Jurkat, Clone E6-1 (cell line): Measurements from ENCODE around the gene PAQR7. TPM values are rescaled to one million over a fixed set of nuclear protein-coding genes. Genes with fewer than 3 reads are reported as not detected.

Source experiments
- DNase-seq: peaks from one replicate; pipeline ENCODE4 v3.0.0-alpha.2; 2011; ENCODE audit warnings: low read depth, low spot score
- H3K4me3 ChIP-seq: 2 replicates; pipeline ENCODE4 v1.5.1; 2011; ENCODE audit warnings: mild to moderate bottlenecking, low read length, control low read depth, moderate library complexity
- polyA plus RNA-seq: library from polyadenylated mRNA; unstranded; fragments of >200 nt; gene quantifications from one replicate; pipeline ENCODE4 v1.2.1, GENCODE V29; 2012; ENCODE audit warnings: missing spikeins; ENCODE audit not compliant: insufficient read length, insufficient read depth

The PAQR7 gene, protein sequence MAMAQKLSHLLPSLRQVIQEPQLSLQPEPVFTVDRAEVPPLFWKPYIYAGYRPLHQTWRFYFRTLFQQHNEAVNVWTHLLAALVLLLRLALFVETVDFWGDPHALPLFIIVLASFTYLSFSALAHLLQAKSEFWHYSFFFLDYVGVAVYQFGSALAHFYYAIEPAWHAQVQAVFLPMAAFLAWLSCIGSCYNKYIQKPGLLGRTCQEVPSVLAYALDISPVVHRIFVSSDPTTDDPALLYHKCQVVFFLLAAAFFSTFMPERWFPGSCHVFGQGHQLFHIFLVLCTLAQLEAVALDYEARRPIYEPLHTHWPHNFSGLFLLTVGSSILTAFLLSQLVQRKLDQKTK
- polyA plus RNA-seq, result 3.7 TPM

DNA sequence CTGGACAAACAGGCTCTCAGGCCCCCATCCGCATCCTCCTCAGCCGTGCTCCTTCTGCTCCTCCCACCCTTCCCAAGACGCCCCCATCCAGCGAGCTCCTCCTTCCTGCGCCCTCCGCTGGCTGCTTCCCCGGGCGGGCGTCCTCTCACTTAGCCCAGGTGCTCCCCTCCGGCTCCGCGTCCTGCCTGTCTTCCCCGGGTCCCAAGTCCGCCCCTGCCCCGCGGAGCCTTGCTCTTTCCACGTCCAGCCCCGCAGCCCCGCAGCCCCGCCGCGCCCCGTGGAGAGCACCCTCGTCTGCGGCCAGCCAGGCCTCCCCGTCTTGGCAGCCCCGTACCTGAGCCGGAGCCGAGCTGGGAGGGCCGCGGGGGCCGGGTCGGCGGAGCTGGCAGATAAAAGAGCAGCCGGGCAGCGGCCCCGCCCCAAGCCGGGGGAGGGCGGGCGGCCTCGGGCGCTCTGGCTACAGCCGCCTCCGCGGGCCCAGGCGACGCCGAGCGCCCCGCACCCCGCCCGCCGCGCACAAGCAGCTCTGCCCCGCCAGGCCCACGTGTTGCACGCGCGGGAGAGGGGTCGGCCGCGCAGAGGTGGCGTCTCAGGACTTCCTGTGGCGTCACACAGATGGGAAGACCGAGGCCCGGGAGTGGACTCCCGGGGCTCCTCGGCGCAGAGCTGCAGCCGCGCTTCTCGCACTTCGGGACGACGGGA is at the start of gene PAQR7:
PAQR7 (minus strand) TSS at position 555 of the 702 bp plus-strand sequence. CDS start 11,869 bp downstream, outside the sequence.
- peak within 1 kb of the TSS; percentile 37 for H3K4me3 ChIP-seq
- no peak for DNase-seq

DNA sequence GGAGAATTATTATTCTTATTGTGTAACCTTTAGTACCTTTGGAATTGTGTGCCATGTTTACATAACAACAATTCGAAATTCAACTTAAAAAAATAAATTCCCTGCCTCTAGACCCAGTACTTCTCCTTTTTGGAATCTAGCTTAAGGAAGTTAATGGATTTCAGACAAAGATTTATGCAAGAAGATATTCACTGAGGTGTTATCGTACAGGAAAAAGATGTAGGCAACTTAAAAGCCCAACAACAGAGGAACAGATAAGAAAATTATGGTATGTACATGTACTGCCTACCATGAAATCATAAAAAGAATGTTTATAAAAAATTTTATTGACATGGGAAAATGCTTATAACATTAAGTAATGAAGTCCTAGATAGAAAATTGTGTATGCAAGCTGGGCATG is 48.9 kb upstream of the PAQR7 start:
- no peak overlapping the region for H3K4me3 ChIP-seq
- DNase-seq, result no peak

DNA sequence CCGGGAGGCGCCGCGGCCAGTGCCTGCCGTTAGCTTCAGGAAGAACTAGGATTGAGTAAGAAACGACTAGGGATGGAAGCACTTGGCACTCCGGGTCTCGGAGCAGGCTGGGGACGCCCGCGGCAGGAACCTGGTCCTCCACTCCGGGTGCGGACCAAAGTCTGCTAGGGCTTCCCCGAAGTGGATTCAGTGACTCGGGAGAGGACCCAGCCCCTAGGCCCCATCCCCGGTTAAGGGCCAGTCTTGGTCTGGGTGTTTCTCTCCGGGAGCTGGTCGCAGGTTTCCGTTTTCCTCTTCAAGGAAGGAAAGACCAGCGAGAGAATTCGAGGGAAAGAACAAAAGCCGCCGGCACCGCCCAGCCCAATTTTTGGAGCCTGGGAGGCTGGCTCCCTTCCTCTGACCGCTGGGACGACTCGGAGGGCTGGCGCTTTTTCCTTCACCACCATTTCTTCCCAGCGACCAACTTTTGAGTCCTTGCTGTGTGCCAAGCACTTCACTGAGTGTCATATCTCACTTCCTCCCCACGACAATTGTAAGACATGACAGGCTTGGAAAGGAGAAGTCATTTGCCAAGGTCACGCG is 47.6 kb upstream of the PAQR7 start:
- H3K4me3 ChIP-seq, result no peak overlapping the region
- DNase-seq, result no peak

DNA sequence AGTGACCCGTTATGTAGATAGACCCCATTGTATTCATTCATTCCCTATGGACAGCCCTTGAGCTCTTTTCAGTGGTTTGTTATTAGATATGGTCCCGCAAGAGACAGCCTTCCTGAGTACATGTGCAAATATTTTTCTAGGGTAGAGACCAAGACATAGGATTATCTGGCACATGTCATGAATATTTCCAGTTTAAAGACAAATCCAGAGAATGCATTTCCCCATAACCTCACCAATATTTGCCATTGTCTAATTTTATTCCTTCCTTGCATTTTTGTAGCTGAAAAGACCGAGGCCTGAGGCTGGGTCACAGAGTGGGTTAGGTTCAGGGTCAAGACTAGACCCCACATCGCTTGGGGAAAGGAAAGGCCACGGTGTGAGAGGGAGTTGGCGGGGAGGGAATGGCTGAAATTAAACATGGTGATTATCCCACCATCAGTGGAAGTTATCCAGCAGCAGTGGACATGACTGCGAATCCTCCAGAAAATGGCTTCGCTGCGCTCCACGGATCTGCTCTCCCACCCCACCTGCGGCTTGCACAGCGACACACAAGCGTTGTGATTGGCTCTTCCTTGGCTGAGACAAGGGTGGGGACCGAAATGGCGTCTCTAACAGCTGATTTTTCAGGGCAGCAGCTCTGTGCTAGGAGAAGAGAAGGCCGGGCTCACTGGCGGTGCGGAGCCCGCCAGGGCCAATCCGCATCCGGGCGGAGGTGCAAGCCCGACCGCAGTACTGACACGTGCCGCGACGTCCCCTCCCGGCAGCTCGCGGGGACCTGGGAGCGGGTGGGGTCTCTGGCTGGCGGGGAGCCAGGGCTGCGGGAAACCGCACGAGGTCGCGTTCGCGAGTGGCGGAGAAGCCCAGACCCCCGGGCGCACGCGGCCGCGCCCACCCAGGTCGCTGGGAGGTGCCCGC is 46.8 kb upstream of the PAQR7 start:
- DNase-seq, result peak; percentile 51
- H3K4me3 ChIP-seq, result peak overlapping the region; percentile 50

DNA sequence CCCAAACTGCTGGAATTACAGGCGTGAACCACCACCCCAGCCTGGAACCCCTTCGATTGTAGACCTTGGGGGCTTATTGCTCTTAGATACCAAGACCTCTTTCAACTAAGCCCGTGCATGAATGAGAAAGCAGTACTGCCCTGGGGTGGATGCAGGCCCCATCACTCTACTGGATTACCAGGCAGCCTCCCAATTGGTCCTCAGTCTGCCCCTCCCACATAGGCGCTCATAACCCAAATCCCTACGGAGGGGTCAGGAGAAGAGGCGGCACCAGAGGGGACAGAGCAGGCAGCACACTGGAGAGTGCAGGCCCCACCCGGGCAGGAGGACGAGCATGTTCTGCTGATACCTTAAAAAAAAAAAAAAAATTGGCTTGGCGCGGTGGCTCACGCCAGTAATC is 43.1 kb upstream of the PAQR7 start:
- H3K4me3 ChIP-seq, result no peak overlapping the region
- DNase-seq, result no peak

DNA sequence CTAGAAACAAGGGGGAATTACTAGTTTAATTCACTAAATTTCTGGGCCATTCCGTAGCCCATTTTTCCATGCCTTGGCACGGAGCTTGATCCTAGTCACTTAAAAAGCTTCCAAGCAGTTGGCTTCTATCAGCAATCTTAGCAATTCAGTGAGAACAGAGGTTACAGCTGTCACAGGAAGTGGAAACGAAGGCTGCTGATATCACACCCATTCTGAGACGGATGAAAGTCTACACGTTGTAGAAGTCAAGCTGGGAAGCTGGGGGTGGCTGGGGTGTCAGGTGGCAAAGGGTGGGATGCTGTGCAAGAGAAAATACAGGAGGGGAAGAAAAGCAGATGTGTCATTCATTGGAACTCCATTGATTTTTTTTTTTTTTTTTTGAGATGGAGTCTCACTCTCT is 42.5 kb upstream of the PAQR7 start:
- peak overlapping the region; percentile 6; the same call in 1 of the 2 replicates for H3K4me3 ChIP-seq
- peak; percentile 87 for DNase-seq

DNA sequence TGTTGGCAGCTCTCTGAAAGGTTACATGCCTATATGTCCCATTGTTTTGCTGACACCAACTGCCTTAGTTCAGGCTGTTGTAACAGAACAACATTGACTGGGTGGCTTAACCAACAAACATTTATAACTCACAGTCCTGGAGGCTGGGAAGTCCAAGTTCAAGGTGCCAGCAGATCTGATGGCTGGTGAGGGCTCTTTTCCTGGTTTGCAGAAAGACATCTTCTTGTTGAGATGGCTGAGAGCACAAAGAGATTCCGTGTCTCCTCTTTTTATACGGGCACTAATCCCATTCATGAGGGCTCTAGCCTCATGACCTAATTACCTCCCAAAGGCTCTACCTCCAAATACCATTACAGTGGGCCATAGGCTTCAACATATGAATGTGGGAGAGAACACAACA is 41.0 kb upstream of the PAQR7 start:
- H3K4me3 ChIP-seq, result no peak overlapping the region
- no peak for DNase-seq

DNA sequence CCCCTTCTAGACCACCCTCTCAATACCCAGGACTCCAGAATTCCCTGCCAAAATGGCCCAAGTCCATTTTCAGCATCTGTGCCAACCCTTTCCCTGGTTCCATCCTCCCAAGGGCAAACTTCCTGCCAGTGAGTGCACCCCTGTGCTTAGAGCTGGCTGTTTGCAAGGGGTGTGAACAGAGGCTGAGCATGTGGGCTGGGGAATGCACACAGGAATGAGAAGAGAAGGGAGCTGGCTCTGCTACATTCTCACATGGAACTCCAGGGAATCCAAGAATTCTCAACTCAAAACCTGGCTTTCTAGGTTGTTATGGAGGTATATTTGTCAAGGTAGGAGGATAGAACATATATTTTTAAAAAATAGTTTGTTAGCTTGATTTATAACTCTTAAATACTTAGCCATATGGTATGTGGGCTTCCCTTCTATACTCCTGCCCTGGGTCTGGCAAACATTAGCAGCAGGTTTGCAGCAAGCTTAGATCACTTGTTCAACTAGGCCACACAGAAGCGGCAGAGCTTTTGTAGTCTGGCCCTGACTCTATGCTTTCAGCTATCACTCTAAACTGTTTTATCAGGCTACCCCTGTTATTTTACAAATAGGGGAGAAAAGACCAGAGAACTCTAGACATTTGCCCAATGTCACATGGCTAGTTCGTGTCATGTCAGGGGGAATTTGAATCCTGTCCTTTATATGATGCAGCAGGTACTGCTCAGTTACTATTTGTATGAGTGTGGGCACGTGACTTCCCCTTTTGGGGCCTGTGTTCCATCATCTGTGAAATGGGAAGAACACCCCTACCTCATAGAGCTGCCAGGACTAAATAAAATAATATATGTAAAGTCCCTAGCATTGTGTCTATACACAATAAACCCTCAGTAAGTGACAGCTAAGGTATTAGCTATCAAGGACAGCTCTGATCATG is 38.8 kb upstream of the PAQR7 start:
- no peak for DNase-seq
- no peak overlapping the region for H3K4me3 ChIP-seq

DNA sequence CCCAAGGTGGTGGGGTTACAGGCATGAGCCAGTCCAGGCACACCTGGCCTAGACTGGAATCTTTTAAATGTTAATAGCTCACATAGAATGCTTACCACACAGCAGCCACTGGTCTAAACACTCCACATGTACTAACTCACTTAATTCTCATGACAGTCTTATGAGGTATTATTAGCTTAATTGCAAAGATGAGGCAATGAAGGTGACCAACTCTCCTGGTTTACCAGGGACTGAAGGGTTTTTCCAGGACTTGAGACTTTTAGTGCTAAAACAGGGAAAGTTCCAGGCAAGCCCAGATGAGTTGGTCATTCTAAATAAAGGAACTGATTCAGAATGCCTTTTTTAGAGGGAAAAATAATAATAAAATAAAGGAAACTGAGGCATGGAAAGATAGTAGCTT is 37.7 kb upstream of the PAQR7 start:
- H3K4me3 ChIP-seq, result no peak overlapping the region
- no peak for DNase-seq

DNA sequence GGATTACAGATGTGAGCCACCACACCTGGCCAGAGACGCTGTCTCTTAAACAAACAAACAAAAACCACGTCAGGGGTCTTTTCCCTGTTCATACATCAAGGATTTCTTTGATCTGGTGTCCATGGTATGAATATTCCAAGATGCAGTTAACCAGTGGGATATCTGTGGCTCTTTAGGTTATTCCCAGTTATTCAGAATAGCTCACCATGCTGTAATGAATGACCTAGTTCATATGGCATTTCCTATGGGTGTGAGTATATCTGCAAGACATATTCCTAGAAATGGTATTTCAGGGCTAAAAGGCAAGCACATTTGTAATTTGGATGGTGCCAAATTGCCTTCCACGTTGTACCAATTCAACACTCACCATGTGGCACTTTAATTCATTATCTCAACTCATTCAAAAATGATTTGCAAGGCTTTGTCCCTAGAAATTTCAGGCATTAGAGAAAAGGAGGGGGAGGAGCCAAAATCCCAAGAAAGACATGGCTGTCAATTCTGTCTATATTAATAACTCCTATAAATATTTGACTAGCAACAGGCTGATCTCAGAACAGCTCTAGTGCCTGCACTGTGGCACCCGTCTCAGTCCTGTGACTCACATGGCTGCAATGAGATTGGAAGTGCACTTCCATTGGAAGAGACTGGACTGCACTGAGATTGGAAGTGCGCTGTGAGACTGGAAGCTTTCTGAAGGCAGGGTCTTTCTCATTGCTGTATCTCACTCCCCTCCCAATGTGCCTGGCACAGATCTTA is 36.7 kb upstream of the PAQR7 start:
- no peak for DNase-seq
- H3K4me3 ChIP-seq, result no peak overlapping the region

DNA sequence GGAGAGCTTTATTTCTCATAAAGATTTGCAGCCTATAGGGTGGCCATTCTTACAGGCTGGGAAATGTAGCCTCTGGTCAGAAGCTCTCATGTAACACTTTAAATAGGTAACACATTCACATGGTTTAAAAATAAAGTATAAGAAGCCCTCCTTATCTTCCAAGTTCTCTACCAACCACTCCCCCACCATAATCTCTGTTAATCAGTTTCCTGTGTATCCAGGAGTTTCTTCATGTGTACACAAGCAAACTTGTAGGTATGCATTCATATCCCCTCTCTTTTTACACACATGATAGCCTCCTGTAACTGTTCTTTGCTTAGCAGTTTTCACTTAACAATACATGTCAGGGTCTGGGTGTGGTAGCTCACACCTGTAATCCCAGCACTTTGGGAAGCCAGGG is 35.7 kb upstream of the PAQR7 start:
- no peak overlapping the region for H3K4me3 ChIP-seq
- no peak for DNase-seq

DNA sequence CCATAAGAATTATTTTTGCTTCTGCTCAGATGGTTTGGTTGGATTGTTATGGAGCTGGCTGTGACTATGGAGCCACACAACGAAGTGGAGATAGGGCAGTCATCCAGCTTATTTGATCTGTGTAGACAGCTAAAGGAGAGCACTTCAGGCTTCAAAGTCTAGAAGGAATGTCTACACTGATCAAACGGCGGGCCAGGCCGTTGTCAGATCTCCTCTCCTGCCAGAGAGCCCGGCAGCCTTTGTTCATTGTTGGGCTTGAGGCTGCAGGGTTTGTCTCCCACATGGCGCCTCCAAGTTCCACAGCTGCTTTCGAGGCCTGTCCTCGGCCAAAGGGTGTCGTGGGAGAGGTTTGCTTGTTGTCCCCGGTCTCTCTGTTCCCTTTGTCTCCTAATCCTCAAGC is 33.5 kb upstream of the PAQR7 start:
- no peak overlapping the region for H3K4me3 ChIP-seq
- no peak for DNase-seq

DNA sequence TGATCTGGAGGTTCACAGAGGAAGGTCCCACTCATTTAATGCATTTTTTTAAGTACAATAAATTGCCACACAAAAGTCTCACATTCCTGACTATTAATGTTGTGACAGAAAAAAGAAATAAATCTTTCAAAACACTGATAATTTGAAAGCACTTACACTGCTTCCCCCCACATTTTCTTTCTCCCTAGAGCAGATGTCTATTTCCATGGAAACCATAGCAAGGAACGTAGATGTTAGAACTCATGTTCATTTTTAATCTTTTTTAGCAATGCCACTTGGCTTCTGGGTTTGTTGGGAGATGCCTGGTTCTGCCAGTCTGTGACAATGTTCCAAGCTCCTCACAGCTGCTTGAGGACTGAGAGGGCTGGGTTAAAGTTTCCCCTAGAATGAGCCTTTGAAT is 32.7 kb upstream of the PAQR7 start:
- no peak for DNase-seq
- no peak overlapping the region for H3K4me3 ChIP-seq

DNA sequence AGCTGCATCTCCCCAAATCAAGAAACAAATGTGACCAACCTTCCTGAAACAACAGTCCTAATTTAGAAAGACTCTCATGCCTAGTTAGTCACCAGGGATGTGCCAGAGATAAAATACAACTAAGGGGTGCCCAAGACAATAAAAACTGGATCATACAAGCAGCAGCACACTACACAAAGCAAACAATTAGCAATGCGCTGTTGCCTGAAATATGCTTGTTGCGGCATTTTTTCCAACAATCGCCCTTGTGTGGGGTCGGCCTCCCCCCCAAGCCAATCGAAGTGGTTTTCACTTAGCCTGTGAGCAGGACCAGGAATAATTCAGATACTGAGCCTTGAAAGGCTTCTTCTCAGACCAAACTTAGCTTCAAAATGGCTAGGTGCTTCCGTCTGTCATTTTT is 32.1 kb upstream of the PAQR7 start:
- no peak overlapping the region for H3K4me3 ChIP-seq
- DNase-seq, result no peak

DNA sequence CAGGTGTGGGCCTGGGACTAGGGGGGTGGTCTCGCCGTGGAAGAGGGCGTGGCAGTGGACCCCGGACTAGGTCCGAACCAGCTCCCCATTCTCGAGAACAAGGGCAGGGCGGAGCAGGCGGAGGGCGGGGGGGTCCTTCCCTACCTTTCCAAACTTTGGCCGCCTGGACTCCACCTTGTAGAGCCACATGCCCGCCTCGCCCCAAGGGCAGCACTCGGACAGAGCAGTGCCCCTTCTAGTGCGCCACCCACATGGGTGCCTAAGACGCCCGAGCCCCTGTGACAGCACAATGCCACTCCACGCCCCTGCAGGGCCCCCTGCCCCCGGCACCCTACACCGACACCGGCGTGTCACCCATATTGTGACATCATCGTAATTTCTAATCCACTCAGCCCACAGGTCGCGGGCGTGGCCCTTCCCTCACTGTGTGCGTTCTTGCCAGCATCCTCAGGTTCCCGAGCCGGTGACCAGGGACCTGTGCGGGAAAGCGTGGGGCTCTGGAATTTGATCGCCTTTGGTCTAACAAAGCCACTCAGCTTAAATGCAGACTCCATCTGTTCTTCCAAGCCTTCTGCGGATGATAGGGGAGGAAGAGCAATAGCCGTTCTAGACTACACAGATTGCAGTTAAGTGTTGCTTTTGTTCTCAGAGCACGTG is 31.3 kb upstream of the PAQR7 start:
- peak overlapping the region; percentile 62 for H3K4me3 ChIP-seq
- no peak for DNase-seq

DNA sequence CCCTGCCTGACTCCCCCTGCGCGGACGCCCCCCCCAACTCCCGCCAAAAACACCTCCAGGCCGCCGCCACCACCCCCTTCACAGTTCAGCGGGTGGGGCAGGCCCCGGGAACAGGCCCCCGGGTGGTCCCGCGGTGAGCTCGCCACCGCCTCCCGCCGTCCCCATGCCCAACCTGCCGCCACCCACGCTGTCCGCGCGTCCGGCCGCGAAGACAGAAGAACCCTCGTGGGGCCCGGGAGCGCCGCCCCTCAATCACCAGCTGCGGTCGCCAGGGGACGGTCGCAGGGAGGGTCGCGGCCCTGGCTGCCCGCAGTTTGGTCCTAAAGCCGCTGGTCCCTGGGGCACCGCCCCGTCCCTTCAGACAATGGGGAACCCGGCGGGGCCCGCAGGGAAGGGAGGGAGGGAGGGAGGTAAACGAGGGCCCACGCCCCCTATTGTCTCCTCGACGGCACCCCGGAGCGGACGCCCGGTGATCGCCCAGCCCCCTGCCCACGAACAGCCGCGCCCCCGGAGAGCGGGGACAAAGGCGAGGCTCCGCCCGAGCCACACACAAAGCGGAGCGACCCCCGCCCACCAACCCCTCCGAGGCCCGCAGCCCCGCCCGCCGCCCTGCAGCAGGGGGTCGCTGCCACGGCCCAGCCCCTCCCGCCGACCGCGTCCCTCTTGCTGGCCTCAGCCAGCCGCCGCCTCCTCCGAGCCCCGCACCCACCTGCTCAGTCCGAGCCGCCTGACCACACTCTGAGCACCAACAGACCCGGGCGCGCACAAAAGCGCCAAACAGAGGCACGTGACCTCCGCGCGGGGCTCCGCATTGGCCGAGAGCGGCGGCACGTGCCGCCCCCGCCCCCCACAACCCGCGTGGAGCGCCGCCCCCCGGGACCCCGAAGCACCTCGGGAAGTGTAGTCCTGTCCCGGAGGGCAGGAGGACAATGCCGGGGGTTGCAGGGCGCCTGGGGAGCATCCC is 30.5 kb upstream of the PAQR7 start, which contains the start of gene STMN1:
STMN1 (minus strand) TSS at position 740 of the 964 bp plus-strand sequence. CDS start 1,743 bp downstream, outside the sequence.
- peak within 1 kb of the TSS; percentile 62 for H3K4me3 ChIP-seq
- DNase-seq, result peak; percentile 88
